Measurements from ENCODE around the gene SND1. TPM values are rescaled to one million over a fixed set of nuclear protein-coding genes. Genes with fewer than 3 reads are reported as not detected.
"Not testable (repeated sequence)": the region's sequence is repeated elsewhere in the genome, so short reads cannot be mapped to it uniquely, and the experiment has no call there.

The SND1 gene
- total RNA-seq, 2 experiments from 2014 or later: 169 to 174 TPM

- POLR2A ChIA-PET; H3K4me1 Mint-ChIP-seq (ENCODE audit: low read depth); H3K27me3 Mint-ChIP-seq (ENCODE audit: low read depth); H3K27ac Mint-ChIP-seq; ATAC-seq; H3K4me3 Mint-ChIP-seq; DNase-seq: not testable (repeated sequence)
- CTCF ChIA-PET: interaction anchor here (0.9 to 1.2 kb wide), 2 partner anchors 10 to 461 kb away, joined by 3 read pairs; no protein-coding TSS in a partner anchor
- Mint-ChIP-seq H3K36me3 (ENCODE audit: low read depth) (peaks cover 67% of the 10 kb centered on the region), H3K9me3 (ENCODE audit: insufficient read depth) (peaks cover 11% of the 10 kb centered on the region)
Measured at GRCh38 chr7:127674923-127675322, 22.9 kb downstream of the SND1 start.

- no peaks in the 10 kb centered on the region for H3K27me3 Mint-ChIP-seq (ENCODE audit: low read depth)
- CTCF ChIA-PET: no interaction called here
- peaks cover 10% of the 10 kb centered on the region for H3K4me1 Mint-ChIP-seq (ENCODE audit: low read depth)
- DNase-seq (no peak), ATAC-seq (no peak)
- H3K36me3 Mint-ChIP-seq (ENCODE audit: low read depth): peaks cover 69% of the 10 kb centered on the region
- peaks cover 17% of the 10 kb centered on the region for H3K9me3 Mint-ChIP-seq (ENCODE audit: insufficient read depth)
- H3K27ac Mint-ChIP-seq: no peak overlapping the region
- POLR2A ChIA-PET: no interaction called here
- H3K4me3 Mint-ChIP-seq: no peak overlapping the region
Measured at GRCh38 chr7:127675721-127676120, 23.7 kb downstream of the SND1 start.

GRCh38 chr7:127677433-127678230 lies 25.6 kb downstream of the SND1 start:
- Mint-ChIP-seq H3K27ac (no peak overlapping the region), H3K27me3 (ENCODE audit: low read depth) (no peaks in the 10 kb centered on the region), H3K36me3 (ENCODE audit: low read depth) (peaks cover 64% of the 10 kb centered on the region), H3K4me1 (ENCODE audit: low read depth) (peaks cover 12% of the 10 kb centered on the region), H3K9me3 (ENCODE audit: insufficient read depth) (peaks cover 22% of the 10 kb centered on the region), H3K4me3 (no peak overlapping the region)
- DNase-seq: no peak
- ChIA-PET POLR2A (no interaction called here), CTCF (interaction anchor here (1.0 to 1.1 kb wide), 2 partner anchors 16 to 17 kb away, joined by 3 to 5 read pairs; no protein-coding TSS in a partner anchor)
- no peak for ATAC-seq

GRCh38 chr7:127678337-127678736 lies 26.3 kb downstream of the SND1 start:
- H3K9me3 Mint-ChIP-seq (ENCODE audit: insufficient read depth): peaks cover 22% of the 10 kb centered on the region
- ATAC-seq (no peak), DNase-seq (no peak)
- no peak overlapping the region for H3K4me3 Mint-ChIP-seq
- ChIA-PET POLR2A (interaction anchor here (0.9 kb wide), 1 partner anchor 23 kb away, joined by 3 read pairs; no protein-coding TSS in a partner anchor), CTCF (interaction anchor here (1.0 to 1.1 kb wide), 4 partner anchors 15 to 25 kb away, joined by 3 to 5 read pairs (median 3); no protein-coding TSS in a partner anchor)
- no peaks in the 10 kb centered on the region for H3K27me3 Mint-ChIP-seq (ENCODE audit: low read depth)
- peaks cover 63% of the 10 kb centered on the region for H3K36me3 Mint-ChIP-seq (ENCODE audit: low read depth)
- no peak overlapping the region for H3K27ac Mint-ChIP-seq
- H3K4me1 Mint-ChIP-seq (ENCODE audit: low read depth): peaks cover 12% of the 10 kb centered on the region

- no peak overlapping the region for H3K4me3 Mint-ChIP-seq
- no peak overlapping the region for H3K27ac Mint-ChIP-seq
- DNase-seq (no peak), ATAC-seq (no peak)
- POLR2A ChIA-PET: interaction anchor here (0.9 kb wide), 1 partner anchor 24 kb away, joined by 3 read pairs; no protein-coding TSS in a partner anchor
- H3K4me1 Mint-ChIP-seq (ENCODE audit: low read depth): peaks cover 12% of the 10 kb centered on the region
- CTCF ChIA-PET: interaction anchor here (1.0 to 1.1 kb wide), 3 partner anchors 14 to 26 kb away, joined by 3 to 5 read pairs (median 3); no protein-coding TSS in a partner anchor
- H3K36me3 Mint-ChIP-seq (ENCODE audit: low read depth): peaks cover 63% of the 10 kb centered on the region
- H3K9me3 Mint-ChIP-seq (ENCODE audit: insufficient read depth): peaks cover 22% of the 10 kb centered on the region
- no peaks in the 10 kb centered on the region for H3K27me3 Mint-ChIP-seq (ENCODE audit: low read depth)
Measured at GRCh38 chr7:127678947-127679346, 27.0 kb downstream of the SND1 start.

- ATAC-seq: no peak
- H3K4me3 Mint-ChIP-seq: no peak overlapping the region
- H3K27ac Mint-ChIP-seq: no peak overlapping the region
- ChIA-PET CTCF (interaction anchor here (0.7 kb wide), 1 partner anchor 18 kb away, joined by 3 read pairs; no protein-coding TSS in a partner anchor), POLR2A (no interaction called here)
- no peaks in the 10 kb centered on the region for H3K27me3 Mint-ChIP-seq (ENCODE audit: low read depth)
- peaks cover 21% of the 10 kb centered on the region for H3K4me1 Mint-ChIP-seq (ENCODE audit: low read depth)
- DNase-seq: no peak
- peaks cover 22% of the 10 kb centered on the region for H3K9me3 Mint-ChIP-seq (ENCODE audit: insufficient read depth)
- H3K36me3 Mint-ChIP-seq (ENCODE audit: low read depth): peaks cover 59% of the 10 kb centered on the region
Measured at GRCh38 chr7:127680983-127681382, 29.0 kb downstream of the SND1 start.

- ATAC-seq: no peak
- ChIA-PET CTCF (no interaction called here), POLR2A (no interaction called here)
- H3K9me3 Mint-ChIP-seq (ENCODE audit: insufficient read depth): peaks cover 22% of the 10 kb centered on the region
- no peaks in the 10 kb centered on the region for H3K27me3 Mint-ChIP-seq (ENCODE audit: low read depth)
- peaks cover 21% of the 10 kb centered on the region for H3K4me1 Mint-ChIP-seq (ENCODE audit: low read depth)
- DNase-seq: no peak
- H3K27ac Mint-ChIP-seq: no peak overlapping the region
- H3K36me3 Mint-ChIP-seq (ENCODE audit: low read depth): peaks cover 56% of the 10 kb centered on the region
- no peak overlapping the region for H3K4me3 Mint-ChIP-seq
Measured at GRCh38 chr7:127682140-127682539, 30.1 kb downstream of the SND1 start.

- DNase-seq (no peak), ATAC-seq (no peak)
- H3K4me1 Mint-ChIP-seq (ENCODE audit: low read depth): peaks cover 14% of the 10 kb centered on the region
- H3K9me3 Mint-ChIP-seq (ENCODE audit: insufficient read depth): peaks cover 18% of the 10 kb centered on the region
- no peaks in the 10 kb centered on the region for H3K27me3 Mint-ChIP-seq (ENCODE audit: low read depth)
- CTCF ChIA-PET: interaction anchor here (1.4 kb wide), 1 partner anchor 24 kb away, joined by 4 read pairs; no protein-coding TSS in a partner anchor
- POLR2A ChIA-PET: no interaction called here
- no peak overlapping the region for H3K27ac Mint-ChIP-seq
- H3K4me3 Mint-ChIP-seq: no peak overlapping the region
- H3K36me3 Mint-ChIP-seq (ENCODE audit: low read depth): peaks cover 42% of the 10 kb centered on the region
Measured at GRCh38 chr7:127683776-127684681, 32.0 kb downstream of the SND1 start.

- H3K27me3 Mint-ChIP-seq (ENCODE audit: low read depth): no peaks in the 10 kb centered on the region
- no peak for ATAC-seq
- peaks cover 48% of the 10 kb centered on the region for H3K36me3 Mint-ChIP-seq (ENCODE audit: low read depth)
- H3K4me3 Mint-ChIP-seq: no peak overlapping the region
- DNase-seq: no peak
- ChIA-PET CTCF (no interaction called here), POLR2A (no interaction called here)
- peaks cover 10% of the 10 kb centered on the region for H3K4me1 Mint-ChIP-seq (ENCODE audit: low read depth)
- H3K27ac Mint-ChIP-seq: peak overlapping the region; percentile 32
- H3K9me3 Mint-ChIP-seq (ENCODE audit: insufficient read depth): no peaks in the 10 kb centered on the region
Measured at GRCh38 chr7:127689194-127689772, 37.3 kb downstream of the SND1 start.

GRCh38 chr7:127690337-127690736 lies 38.3 kb downstream of the SND1 start:
- H3K27me3 Mint-ChIP-seq (ENCODE audit: low read depth): no peaks in the 10 kb centered on the region
- H3K9me3 Mint-ChIP-seq (ENCODE audit: insufficient read depth): no peaks in the 10 kb centered on the region
- ATAC-seq: no peak
- H3K36me3 Mint-ChIP-seq (ENCODE audit: low read depth): peaks cover 57% of the 10 kb centered on the region
- H3K4me1 Mint-ChIP-seq (ENCODE audit: low read depth): peaks cover 7% of the 10 kb centered on the region
- DNase-seq: no peak
- H3K4me3 Mint-ChIP-seq: no peak overlapping the region
- no peak overlapping the region for H3K27ac Mint-ChIP-seq
- ChIA-PET CTCF (interaction anchor here (1.4 kb wide), 1 partner anchor 18 kb away, joined by 6 read pairs; no protein-coding TSS in a partner anchor), POLR2A (no interaction called here)

GRCh38 chr7:127690806-127691205 lies 38.8 kb downstream of the SND1 start:
- DNase-seq (no peak), ATAC-seq (no peak)
- Mint-ChIP-seq H3K4me1 (ENCODE audit: low read depth) (peaks cover 3% of the 10 kb centered on the region), H3K9me3 (ENCODE audit: insufficient read depth) (no peaks in the 10 kb centered on the region), H3K27ac (no peak overlapping the region), H3K36me3 (ENCODE audit: low read depth) (peaks cover 58% of the 10 kb centered on the region), H3K27me3 (ENCODE audit: low read depth) (no peaks in the 10 kb centered on the region), H3K4me3 (no peak overlapping the region)
- POLR2A ChIA-PET: no interaction called here
- CTCF ChIA-PET: interaction anchor here (1.4 kb wide), 1 partner anchor 17 kb away, joined by 6 read pairs; no protein-coding TSS in a partner anchor

All from activated CD8-positive, alpha-beta T cell treated with anti-CD3 and anti-CD28 coated beads, Interleukin-2, amount 10 ng/mL, durations not matched to agents 7 days and 5 days (primary cell).